Measurements from ENCODE around the gene RPS17.

GRCh38 chr15:82535566-82536408, 4.5 kb downstream of the RPS17 start:
- no peak for TF ChIP-seq EP300 (IDR thresholded peaks at IDR 0.05; ENCODE audit: borderline replicate concordance)
- no peak for TF ChIP-seq RAD21 (IDR thresholded peaks at IDR 0.05; ENCODE audit: low read depth)
- TF ChIP-seq TEAD4 (IDR thresholded peaks at IDR 0.05): no peak
- no peak for TF ChIP-seq CEBPB (IDR thresholded peaks at IDR 0.05)
- TF ChIP-seq CREB1 (IDR thresholded peaks at IDR 0.05; ENCODE audit: low read depth): no peak
- TF ChIP-seq USF1 (IDR thresholded peaks at IDR 0.05): no peak
- TF ChIP-seq MAX (IDR thresholded peaks at IDR 0.05): no peak
- TF ChIP-seq TCF12 (IDR thresholded peaks at IDR 0.05; ENCODE audit: low read depth): no peak
- TF ChIP-seq FOXM1 (IDR thresholded peaks at IDR 0.05; ENCODE audit: borderline replicate concordance, low read depth): no peak
- no peak for TF ChIP-seq EGR1 (IDR thresholded peaks at IDR 0.05)
- TF ChIP-seq ZBTB7A (IDR thresholded peaks at IDR 0.05; ENCODE audit: low read depth): no peak

All from Ishikawa (cell line).